ENCODE measurements around the gene NFAT5.

The NFAT5 gene

GRCh38 chr16:69724981-69725479 lies 159.3 kb downstream of the NFAT5 start:
- H3K4me3 ChIP-seq (ENCODE audit: low read depth in 1 of 2, low read length in 2 of 2) = no peak overlapping the region
- no peaks in the 10 kb centered on the region for H3K27me3 ChIP-seq (ENCODE audit: insufficient read depth, low read length, poor library complexity)
- peaks cover 33% of the 10 kb centered on the region for H3K4me1 ChIP-seq (ENCODE audit: insufficient read depth, low read length)
- H3K27ac ChIP-seq (ENCODE audit: low read length) = no peak overlapping the region
- H4K20me1 ChIP-seq (ENCODE audit: insufficient read depth, low read length) = no peaks in the 10 kb centered on the region
- no peaks in the 10 kb centered on the region for H3K9me3 ChIP-seq (ENCODE audit: insufficient read depth, low read length, severe bottlenecking)
- no peak overlapping the region for H3K9ac ChIP-seq (ENCODE audit: low read depth, low read length)
- ATAC-seq (ENCODE audit: insufficient read depth, low read depth) (no peak), DNase-seq (no peak)
- H2AFZ ChIP-seq (ENCODE audit: low read depth, low read length) = peak overlapping the region; percentile 2; the same call in 1 of the 2 replicates
- H3K4me2 ChIP-seq (ENCODE audit: insufficient read depth, low read length) = peak overlapping the region; percentile 84; the same call in 1 of the 2 replicates
- no peaks in the 10 kb centered on the region for H3K36me3 ChIP-seq (ENCODE audit: insufficient read depth, low read length)
- TF ChIP-seq EZH2 (IDR thresholded peaks at IDR 0.05; ENCODE audit: borderline replicate concordance, low read depth, low read length, severe bottlenecking) = no peak
- TF ChIP-seq CTCF (IDR thresholded peaks at IDR 0.05; ENCODE audit: borderline replicate concordance, extremely low read depth, low read length, poor library complexity, severe bottlenecking) = no peak
- peaks cover 7% of the 10 kb centered on the region for H3K79me2 ChIP-seq (ENCODE audit: insufficient read depth, low read length)

GRCh38 chr16:69725480-69726312 lies 159.9 kb downstream of the NFAT5 start:
- Histone ChIP-seq H3K27me3 (ENCODE audit: insufficient read depth, low read length, poor library complexity) (no peaks in the 10 kb centered on the region), H2AFZ (ENCODE audit: low read depth, low read length) (peak overlapping the region; percentile 89), H4K20me1 (ENCODE audit: insufficient read depth, low read length) (no peaks in the 10 kb centered on the region), H3K4me2 (ENCODE audit: insufficient read depth, low read length) (peak overlapping the region; percentile 84), H3K79me2 (ENCODE audit: insufficient read depth, low read length) (peaks cover 7% of the 10 kb centered on the region), H3K9ac (ENCODE audit: low read depth, low read length) (peak overlapping the region; percentile 58), H3K4me3 (ENCODE audit: low read depth in 1 of 2, low read length in 2 of 2) (peak overlapping the region; percentile 23 to 61; a peak in 3 of 4 replicates), H3K36me3 (ENCODE audit: insufficient read depth, low read length) (no peaks in the 10 kb centered on the region), H3K9me3 (ENCODE audit: insufficient read depth, low read length, severe bottlenecking) (no peaks in the 10 kb centered on the region), H3K4me1 (ENCODE audit: insufficient read depth, low read length) (peaks cover 33% of the 10 kb centered on the region), H3K27ac (ENCODE audit: low read length) (peak overlapping the region; percentile 86)
- TF ChIP-seq CTCF (IDR thresholded peaks at IDR 0.05; ENCODE audit: borderline replicate concordance, extremely low read depth, low read length, poor library complexity, severe bottlenecking) (no peak), EZH2 (IDR thresholded peaks at IDR 0.05; ENCODE audit: borderline replicate concordance, low read depth, low read length, severe bottlenecking) (no peak)
- DNase-seq (no peak), ATAC-seq (ENCODE audit: insufficient read depth, low read depth) (no peak)

GRCh38 chr16:69726313-69727060 lies 160.7 kb downstream of the NFAT5 start, which contains the start of gene NQO1:
Gene NQO1, minus strand, starts transcription at chr16:69726560. Its CDS starts 121 bp downstream, at chr16:69726439.
- no peaks in the 10 kb centered on the region for H4K20me1 ChIP-seq (ENCODE audit: insufficient read depth, low read length)
- TF ChIP-seq CTCF (IDR thresholded peaks at IDR 0.05; ENCODE audit: borderline replicate concordance, extremely low read depth, low read length, poor library complexity, severe bottlenecking) (no peak), EZH2 (IDR thresholded peaks at IDR 0.05; ENCODE audit: borderline replicate concordance, low read depth, low read length, severe bottlenecking) (no peak)
- H3K9me3 ChIP-seq (ENCODE audit: insufficient read depth, low read length, severe bottlenecking) = no peaks in the 10 kb centered on the region
- no peaks in the 10 kb centered on the region for H3K36me3 ChIP-seq (ENCODE audit: insufficient read depth, low read length)
- H3K27ac ChIP-seq (ENCODE audit: low read length) = peak within 1 kb of the TSS; percentile 86
- ATAC-seq (ENCODE audit: insufficient read depth, low read depth) (peak; percentile 96), DNase-seq (peak; percentile 93)
- peak within 1 kb of the TSS; percentile 23 to 61 for H3K4me3 ChIP-seq (ENCODE audit: low read depth in 1 of 2, low read length in 2 of 2)
- H3K4me2 ChIP-seq (ENCODE audit: insufficient read depth, low read length) = peak within 1 kb of the TSS; percentile 84
- H3K9ac ChIP-seq (ENCODE audit: low read depth, low read length) = peak within 1 kb of the TSS; percentile 58
- H3K79me2 ChIP-seq (ENCODE audit: insufficient read depth, low read length) = peaks cover 7% of the 10 kb centered on the region
- peak within 1 kb of the TSS; percentile 89 for H2AFZ ChIP-seq (ENCODE audit: low read depth, low read length)
- H3K4me1 ChIP-seq (ENCODE audit: insufficient read depth, low read length) = peaks cover 33% of the 10 kb centered on the region
- H3K27me3 ChIP-seq (ENCODE audit: insufficient read depth, low read length, poor library complexity) = no peaks in the 10 kb centered on the region

All from DND-41 (cell line).